Measurements from ENCODE around the gene CCT8L2.
"Not testable (repeated sequence)": the region's sequence is repeated elsewhere in the genome, so short reads cannot be mapped to it uniquely, and the experiment has no call there.

Gene CCT8L2

GRCh38 chr22:16569240-16569834 lies 23.3 kb downstream of the CCT8L2 start:
- H3K9me3 ChIP-seq (ENCODE audit: control extremely low read depth in 1 of 5, control insufficient read depth in 4 of 5, insufficient read depth in 2 of 5, low read depth in 1 of 5, low read length in 4 of 5); H3K36me3 ChIP-seq (ENCODE audit: control insufficient read depth in 4 of 4, insufficient read depth in 4 of 4, low read length in 3 of 4); H3K4me1 ChIP-seq (ENCODE audit: control extremely low read depth in 1 of 4, control insufficient read depth in 4 of 4, insufficient read depth in 4 of 4, low read length in 3 of 4); H3K27ac ChIP-seq (ENCODE audit: insufficient read depth in 1 of 2, low read depth in 1 of 2, low read length in 2 of 2, poor library complexity in 1 of 2, severe bottlenecking in 2 of 2); POLR2A ChIA-PET; DNase-seq; H3K27me3 ChIP-seq (replicated peaks in 2 of 5; ENCODE audit: control insufficient read depth in 4 of 5, insufficient read depth in 5 of 5, low read length in 4 of 5); CTCF ChIA-PET; H3K4me3 ChIP-seq (ENCODE audit: control insufficient read depth in 1 of 7, extremely low read depth in 1 of 7, insufficient read depth in 4 of 7, low read depth in 2 of 7, low read length in 6 of 7): not testable (repeated sequence)
- WGBS (ENCODE audit: insufficient coverage), result no CpG with 5 or more reads among the region's 2 CpGs

- DNase-seq, result no peak
- Histone ChIP-seq H3K4me1 (ENCODE audit: control extremely low read depth in 1 of 4, control insufficient read depth in 4 of 4, insufficient read depth in 4 of 4, low read length in 3 of 4) (no peaks in the 10 kb centered on the region), H3K36me3 (ENCODE audit: control insufficient read depth in 4 of 4, insufficient read depth in 4 of 4, low read length in 3 of 4) (no peaks in the 10 kb centered on the region), H3K4me3 (ENCODE audit: control insufficient read depth in 1 of 7, extremely low read depth in 1 of 7, insufficient read depth in 4 of 7, low read depth in 2 of 7, low read length in 6 of 7) (no peak overlapping the region), H3K27me3 (replicated peaks in 2 of 5; ENCODE audit: control insufficient read depth in 4 of 5, insufficient read depth in 5 of 5, low read length in 4 of 5) (no peaks in the 10 kb centered on the region), H3K27ac (ENCODE audit: insufficient read depth in 1 of 2, low read depth in 1 of 2, low read length in 2 of 2, poor library complexity in 1 of 2, severe bottlenecking in 2 of 2) (no peak overlapping the region), H3K9me3 (ENCODE audit: control extremely low read depth in 1 of 5, control insufficient read depth in 4 of 5, insufficient read depth in 2 of 5, low read depth in 1 of 5, low read length in 4 of 5) (peaks cover 0 to 9% (median 0%) of the 10 kb centered on the region in 5 experiments)
- 100% methylated on average over 1 of the region's 6 CpGs for WGBS (ENCODE audit: insufficient coverage)
- ChIA-PET CTCF (no interaction called here), POLR2A (no interaction called here)
Observed at GRCh38 chr22:16568425-16568758, 24.2 kb downstream of the CCT8L2 start.

- POLR2A ChIA-PET; H3K4me1 ChIP-seq (ENCODE audit: control extremely low read depth in 1 of 4, control insufficient read depth in 4 of 4, insufficient read depth in 4 of 4, low read length in 3 of 4); H3K36me3 ChIP-seq (ENCODE audit: control insufficient read depth in 4 of 4, insufficient read depth in 4 of 4, low read length in 3 of 4); DNase-seq; H3K4me3 ChIP-seq (ENCODE audit: control insufficient read depth in 1 of 7, extremely low read depth in 1 of 7, insufficient read depth in 4 of 7, low read depth in 2 of 7, low read length in 6 of 7); H3K27me3 ChIP-seq (replicated peaks in 2 of 5; ENCODE audit: control insufficient read depth in 4 of 5, insufficient read depth in 5 of 5, low read length in 4 of 5); CTCF ChIA-PET; H3K27ac ChIP-seq (ENCODE audit: insufficient read depth in 1 of 2, low read depth in 1 of 2, low read length in 2 of 2, poor library complexity in 1 of 2, severe bottlenecking in 2 of 2): not testable (repeated sequence)
- peaks cover 0 to 12% (median 0%) of the 10 kb centered on the region in 5 experiments for H3K9me3 ChIP-seq (ENCODE audit: control extremely low read depth in 1 of 5, control insufficient read depth in 4 of 5, insufficient read depth in 2 of 5, low read depth in 1 of 5, low read length in 4 of 5)
- 85% methylated on average over 8 of the region's 13 CpGs for WGBS (ENCODE audit: insufficient coverage)
Observed at GRCh38 chr22:16567617-16568424, 24.8 kb downstream of the CCT8L2 start.

GRCh38 chr22:16566421-16567151 lies 26.0 kb downstream of the CCT8L2 start:
- H3K36me3 ChIP-seq (ENCODE audit: control insufficient read depth in 4 of 4, insufficient read depth in 4 of 4, low read length in 3 of 4); H3K4me3 ChIP-seq (ENCODE audit: control insufficient read depth in 1 of 7, extremely low read depth in 1 of 7, insufficient read depth in 4 of 7, low read depth in 2 of 7, low read length in 6 of 7); H3K4me1 ChIP-seq (ENCODE audit: control extremely low read depth in 1 of 4, control insufficient read depth in 4 of 4, insufficient read depth in 4 of 4, low read length in 3 of 4); H3K27ac ChIP-seq (ENCODE audit: insufficient read depth in 1 of 2, low read depth in 1 of 2, low read length in 2 of 2, poor library complexity in 1 of 2, severe bottlenecking in 2 of 2); POLR2A ChIA-PET; DNase-seq; H3K27me3 ChIP-seq (replicated peaks in 2 of 5; ENCODE audit: control insufficient read depth in 4 of 5, insufficient read depth in 5 of 5, low read length in 4 of 5); CTCF ChIA-PET: not testable (repeated sequence)
- 77% methylated on average over 5 of the region's 7 CpGs for WGBS (ENCODE audit: insufficient coverage)
- peaks cover 0 to 12% (median 0%) of the 10 kb centered on the region in 5 experiments for H3K9me3 ChIP-seq (ENCODE audit: control extremely low read depth in 1 of 5, control insufficient read depth in 4 of 5, insufficient read depth in 2 of 5, low read depth in 1 of 5, low read length in 4 of 5)

GRCh38 chr22:16565585-16566420 lies 26.8 kb downstream of the CCT8L2 start:
- H3K27ac ChIP-seq (ENCODE audit: insufficient read depth in 1 of 2, low read depth in 1 of 2, low read length in 2 of 2, poor library complexity in 1 of 2, severe bottlenecking in 2 of 2); H3K4me3 ChIP-seq (ENCODE audit: control insufficient read depth in 1 of 7, extremely low read depth in 1 of 7, insufficient read depth in 4 of 7, low read depth in 2 of 7, low read length in 6 of 7); H3K4me1 ChIP-seq (ENCODE audit: control extremely low read depth in 1 of 4, control insufficient read depth in 4 of 4, insufficient read depth in 4 of 4, low read length in 3 of 4); POLR2A ChIA-PET; DNase-seq; H3K36me3 ChIP-seq (ENCODE audit: control insufficient read depth in 4 of 4, insufficient read depth in 4 of 4, low read length in 3 of 4); H3K27me3 ChIP-seq (replicated peaks in 2 of 5; ENCODE audit: control insufficient read depth in 4 of 5, insufficient read depth in 5 of 5, low read length in 4 of 5); CTCF ChIA-PET: not testable (repeated sequence)
- 98% methylated on average over 10 of the region's 15 CpGs for WGBS (ENCODE audit: insufficient coverage)
- H3K9me3 ChIP-seq (ENCODE audit: control extremely low read depth in 1 of 5, control insufficient read depth in 4 of 5, insufficient read depth in 2 of 5, low read depth in 1 of 5, low read length in 4 of 5), result peaks cover 0 to 12% (median 0%) of the 10 kb centered on the region in 5 experiments

GRCh38 chr22:16564837-16565584 lies 27.6 kb downstream of the CCT8L2 start:
- 100% methylated on average over 2 of the region's 6 CpGs for WGBS (ENCODE audit: insufficient coverage)
- DNase-seq; H3K36me3 ChIP-seq (ENCODE audit: control insufficient read depth in 4 of 4, insufficient read depth in 4 of 4, low read length in 3 of 4); H3K4me1 ChIP-seq (ENCODE audit: control extremely low read depth in 1 of 4, control insufficient read depth in 4 of 4, insufficient read depth in 4 of 4, low read length in 3 of 4); CTCF ChIA-PET; H3K4me3 ChIP-seq (ENCODE audit: control insufficient read depth in 1 of 7, extremely low read depth in 1 of 7, insufficient read depth in 4 of 7, low read depth in 2 of 7, low read length in 6 of 7); H3K27ac ChIP-seq (ENCODE audit: insufficient read depth in 1 of 2, low read depth in 1 of 2, low read length in 2 of 2, poor library complexity in 1 of 2, severe bottlenecking in 2 of 2); H3K27me3 ChIP-seq (replicated peaks in 2 of 5; ENCODE audit: control insufficient read depth in 4 of 5, insufficient read depth in 5 of 5, low read length in 4 of 5); POLR2A ChIA-PET: not testable (repeated sequence)
- peaks cover 0 to 12% (median 0%) of the 10 kb centered on the region in 5 experiments for H3K9me3 ChIP-seq (ENCODE audit: control extremely low read depth in 1 of 5, control insufficient read depth in 4 of 5, insufficient read depth in 2 of 5, low read depth in 1 of 5, low read length in 4 of 5)

All from common myeloid progenitor, CD34-positive (primary cell).